GM19023 (cell line): ENCODE results near the gene BCORL1.

ENCODE experiments used
- ATAC-seq: cut with Tn5 transposase; IDR thresholded peaks from one replicate; pipeline ENCODE4 v1.9.1; 2021; ENCODE audit warnings: mild to moderate bottlenecking, moderate library complexity; ENCODE audit not compliant: unreplicated experiment

Gene BCORL1

GRCh38 chrX:130090364-130090763 lies 107.9 kb downstream of the BCORL1 start:
- no peak for ATAC-seq

- peak; percentile 98 for ATAC-seq
Measured at GRCh38 chrX:130091980-130092522, 109.6 kb downstream of the BCORL1 start.

- ATAC-seq = no peak
Measured at GRCh38 chrX:130093271-130093670, 110.8 kb downstream of the BCORL1 start.

- ATAC-seq = no peak
Measured at GRCh38 chrX:130094696-130095095, 112.3 kb downstream of the BCORL1 start.

GRCh38 chrX:130095249-130096030 lies 113.0 kb downstream of the BCORL1 start:
- ATAC-seq = no peak

- no peak for ATAC-seq
Measured at GRCh38 chrX:130097507-130098209, 115.2 kb downstream of the BCORL1 start.

- no peak for ATAC-seq
Measured at GRCh38 chrX:130098210-130098552, 115.7 kb downstream of the BCORL1 start.

GRCh38 chrX:130100180-130100579 lies 117.7 kb downstream of the BCORL1 start:
- ATAC-seq = no peak

GRCh38 chrX:130103605-130104004 lies 121.2 kb downstream of the BCORL1 start:
- no peak for ATAC-seq

GRCh38 chrX:130105244-130105643 lies 122.8 kb downstream of the BCORL1 start:
- ATAC-seq = no peak

- ATAC-seq = no peak
Measured at GRCh38 chrX:130106071-130106470, 123.6 kb downstream of the BCORL1 start.
